ENCODE data around the gene EIF3D. TPM values are rescaled to one million over a fixed set of nuclear protein-coding genes. Genes with fewer than 3 reads are reported as not detected.
A peak's percentile ranks its signal among the peaks of the same experiment; 100 is the strongest.

The EIF3D gene
- total and polyA plus RNA-seq, 2 of the 4 experiments (the other 2 are of a cell fraction), result 339 to 746 TPM

GRCh38 chr22:36505998-36506635, 22.8 kb downstream of the EIF3D start:
- peak overlapping the region; percentile 42 for H2AK9ac ChIP-seq (replicated peaks; ENCODE audit: low read depth, low read length, poor library complexity)
- no peak overlapping the region for H3K9ac ChIP-seq (ENCODE audit: low read depth, low read length)
- no TSS peak for BruUV-seq (replicated peaks)
- ChIA-PET POLR2A (ENCODE audit: unreplicated experiment) (no interaction called here), CTCF (no interaction called here)
- dilution Hi-C loops (cut with HindIII; ENCODE audit: low sequenced_read_pairs, unreplicated experiment) (no loop called here), intact Hi-C loops (cut with micrococcal nuclease) (no loop called here), in situ Hi-C loops (cut with MboI; ENCODE audit: low sequenced_read_pairs) (loop anchor here (25.0 kb wide), 1 partner anchor 1194 kb away; no protein-coding TSS in a partner anchor)
- H3K9me3 ChIP-seq (ENCODE audit: control insufficient read depth, insufficient read depth, low read length), result no peaks in the 10 kb centered on the region
- H2BK120ac ChIP-seq (ENCODE audit: low read depth, low read length), result no peak overlapping the region
- H3K14ac ChIP-seq (replicated peaks; ENCODE audit: low read depth, low read length), result no peak overlapping the region
- peak overlapping the region in 1 of 2 experiments; percentile 61; a peak in 2 of 4 replicates for H4K8ac ChIP-seq (ENCODE audit: low read depth in 2 of 2, low read length in 2 of 2)
- no peak overlapping the region for H3K56ac ChIP-seq (ENCODE audit: extremely low read depth, insufficient read depth, low read length)
- H3K18ac ChIP-seq (ENCODE audit: low read depth, low read length), result no peak overlapping the region
- H4K91ac ChIP-seq (ENCODE audit: insufficient read depth, low read depth, low read length), result no peak overlapping the region
- ATAC-seq (ENCODE audit: low read depth) (no peak), DNase-seq (no peak)
- H2AFZ ChIP-seq (replicated peaks; ENCODE audit: low read length, poor library complexity), result peak overlapping the region; percentile 95
- H3K9me1 ChIP-seq (ENCODE audit: insufficient read depth, low read length), result peaks cover 9% of the 10 kb centered on the region
- no peak overlapping the region for H2BK20ac ChIP-seq (ENCODE audit: low read depth, low read length)
- no peak overlapping the region for H3K23ac ChIP-seq (ENCODE audit: low read depth, low read length)
- H3K27ac ChIP-seq (ENCODE audit: insufficient read depth, low read length), result no peak overlapping the region
- H3K27me3 ChIP-seq (ENCODE audit: control insufficient read depth, insufficient read depth, low read length), result no peaks in the 10 kb centered on the region
- H3K4me1 ChIP-seq (ENCODE audit: control insufficient read depth, insufficient read depth, low read length), result no peaks in the 10 kb centered on the region
- WGBS, 2 experiments (ENCODE audit: extremely low coverage in 2 of 2, insufficient read length in 1 of 2), result 96% methylated on average over 55 of the region's 60 CpGs; no CpG with 5 or more reads in 1 of the 2 experiments
- H2BK5ac ChIP-seq (ENCODE audit: low read depth, low read length, poor library complexity, severe bottlenecking), result no peak overlapping the region
- TF ChIP-seq FOS (IDR thresholded peaks at IDR 0.05; ENCODE audit: low read depth, low read length), result no peak
- H2BK15ac ChIP-seq (ENCODE audit: low read depth, low read length), result no peak overlapping the region
- peak overlapping the region; percentile 52 for H2AK5ac ChIP-seq (ENCODE audit: low read depth, low read length)
- peaks cover 3 to 15% of the 10 kb centered on the region in 2 experiments; a peak in 2 of 4 replicates for H3K79me1 ChIP-seq (ENCODE audit: low read depth in 1 of 2, low read length in 2 of 2)
- H3K4ac ChIP-seq (ENCODE audit: low read depth, low read length), result peak overlapping the region; percentile 38
- H3K4me2 ChIP-seq (ENCODE audit: low read depth, low read length), result peak overlapping the region; percentile 14; the same call in 1 of the 2 replicates
- peaks cover 14% of the 10 kb centered on the region for H3K36me3 ChIP-seq (ENCODE audit: control insufficient read depth, insufficient read depth, low read length)
- no peak overlapping the region for H4K5ac ChIP-seq (ENCODE audit: low read depth, low read length)
- H3K4me3 ChIP-seq (ENCODE audit: insufficient read depth, low read depth, low read length), result no peak overlapping the region
- peaks cover 8% of the 10 kb centered on the region for H4K20me1 ChIP-seq (ENCODE audit: insufficient read depth, low read length)

Measured in IMR-90 (cell line).